Smooth muscle cell (in vitro differentiated cells): ENCODE data around the gene SNN. TPM values are rescaled to one million over a fixed set of nuclear protein-coding genes. Genes with fewer than 3 reads are reported as not detected.

ENCODE experiments used
- DNase-seq: peaks from one replicate; lab custom pipeline; 2025; ENCODE audit not compliant: unreplicated experiment; lab: John Stamatoyannopoulos, UW
- H2AFZ ChIP-seq: fragments of 200-600 bp; sonication (generic); 2 replicates; pipeline ENCODE4 v1.6.0; 2016; ENCODE audit warnings: antibody characterized with exemption, low read depth, mild to moderate bottlenecking
- H3F3A ChIP-seq: fragments of 200-600 bp; sonication (generic); 2 replicates; pipeline ENCODE4 v1.6.0; 2017; ENCODE audit warnings: antibody characterized with exemption, low read depth
- H3K27ac ChIP-seq: fragments of 200-600 bp; sonication (generic); 2 replicates; pipeline ENCODE4 v1.5.1; 2016; ENCODE audit warnings: low read depth, mild to moderate bottlenecking
- H3K27me3 ChIP-seq: fragments of 200-600 bp; sonication (generic); 2 replicates; pipeline ENCODE4 v1.6.1; 2016; ENCODE audit warnings: low read depth, mild to moderate bottlenecking
- H3K36me3 ChIP-seq: fragments of 200-600 bp; sonication (generic); 2 replicates; pipeline ENCODE4 v1.5.1; 2016; ENCODE audit warnings: low read depth
- H3K4me1 ChIP-seq: fragments of 200-600 bp; sonication (generic); 2 replicates; pipeline ENCODE4 v1.5.1; 2016; ENCODE audit warnings: low read depth
- H3K4me2 ChIP-seq: fragments of 200-600 bp; sonication (generic); 2 replicates; pipeline ENCODE4 v1.6.0; 2016; ENCODE audit warnings: mild to moderate bottlenecking
- H3K4me3 ChIP-seq: fragments of 200-600 bp; sonication (generic); 2 replicates; pipeline ENCODE4 v1.5.1; 2016; ENCODE audit warnings: mild to moderate bottlenecking
- H3K79me2 ChIP-seq: fragments of 200-600 bp; sonication (generic); 2 replicates; pipeline ENCODE4 v1.6.0; 2016; ENCODE audit warnings: low read depth, mild to moderate bottlenecking
- H3K9ac ChIP-seq: fragments of 200-600 bp; sonication (generic); 2 replicates; pipeline ENCODE4 v1.6.0; 2016; ENCODE audit warnings: low read depth
- H3K9me3 ChIP-seq: fragments of 200-600 bp; sonication (generic); replicated peaks from 2 replicates; pipeline ENCODE4 v1.5.1; 2016; ENCODE audit warnings: low read depth
- H4K20me1 ChIP-seq: fragments of 200-600 bp; sonication (generic); 2 replicates; pipeline ENCODE4 v1.6.0; 2016; ENCODE audit warnings: low read depth
- CTCF ChIP-seq: fragments of 200-600 bp; sonication (generic); IDR thresholded peaks from 2 replicates; pipeline ENCODE4 v1.5.1; 2017; ENCODE audit warnings: borderline replicate concordance, mild to moderate bottlenecking, antibody characterized with exemption; ENCODE audit not compliant: insufficient read depth, poor library complexity, severe bottlenecking
- WGBS: methylation state at CpG from one replicate; pipeline ENCODE4 v1.1.7; 2016; ENCODE audit warnings: low lambda C conversion rate; 5-methylcytosine and 5-hydroxymethylcytosine counted together
- polyA plus RNA-seq: library from polyadenylated mRNA; unstranded; fragments of >200 nt; fragmentation: Nextera tagmentation; extraction: Ambion mirVana; gene quantifications from 2 replicates; pipeline ENCODE4 v1.2.1, GENCODE V29; 2016
- total RNA-seq: library from RNA; depleted of rRNA; stranded (reverse); fragments of >200 nt; gene quantifications from 2 replicates; pipeline ENCODE4 v1.2.3, GENCODE V29; 2014

The SNN gene
- total and polyA plus RNA-seq, 2 experiments from 2014 or later = 6.4 to 10.9 TPM

GRCh38 chr16:11670171-11671131 lies 2.2 kb downstream of the SNN start:
- no peak overlapping the region for H2AFZ ChIP-seq
- TF ChIP-seq CTCF = no peak
- H3K36me3 ChIP-seq = no peaks in the 10 kb centered on the region
- H3K27ac ChIP-seq = no peak overlapping the region
- DNase-seq = no peak
- no peak overlapping the region for H3K9ac ChIP-seq
- no peaks in the 10 kb centered on the region for H3F3A ChIP-seq
- peaks cover 15% of the 10 kb centered on the region for H3K79me2 ChIP-seq
- 89% methylated on average over 27 of the region's 27 CpGs for WGBS
- H3K27me3 ChIP-seq = no peaks in the 10 kb centered on the region
- no peaks in the 10 kb centered on the region for H3K9me3 ChIP-seq
- H3K4me2 ChIP-seq = peak overlapping the region; percentile 95
- peaks cover 66% of the 10 kb centered on the region for H4K20me1 ChIP-seq
- H3K4me1 ChIP-seq = peaks cover 7% of the 10 kb centered on the region
- H3K4me3 ChIP-seq = no peak overlapping the region

DNA sequence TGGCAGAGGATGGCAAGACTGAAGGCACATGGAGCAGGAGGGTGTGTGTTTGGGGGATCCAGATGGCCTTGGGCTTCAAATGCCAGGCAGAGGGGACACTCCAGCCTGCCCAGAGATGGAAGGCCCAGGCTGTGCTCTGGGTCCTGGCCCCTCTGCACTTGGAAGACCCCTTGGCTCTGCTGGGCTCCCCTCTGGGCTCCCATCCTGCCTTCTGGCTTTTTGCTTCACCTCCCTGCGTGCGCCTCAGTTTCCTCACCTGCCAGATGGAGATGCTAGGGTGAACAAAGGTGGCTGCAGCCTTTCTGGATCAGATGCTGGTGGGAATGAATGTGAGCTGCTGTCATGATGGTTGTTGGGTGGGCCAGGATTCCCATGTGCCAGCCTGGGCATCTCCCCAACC lies 3.0 kb downstream of the SNN start:
- H2AFZ ChIP-seq = no peak overlapping the region
- H3K4me3 ChIP-seq = no peak overlapping the region
- H3K4me2 ChIP-seq = no peak overlapping the region
- DNase-seq = no peak
- H3K4me1 ChIP-seq = peaks cover 6% of the 10 kb centered on the region
- WGBS = 96% methylated on average over 2 of the region's 2 CpGs
- peaks cover 74% of the 10 kb centered on the region for H4K20me1 ChIP-seq
- no peak overlapping the region for H3K27ac ChIP-seq
- no peaks in the 10 kb centered on the region for H3K36me3 ChIP-seq
- H3K27me3 ChIP-seq = no peaks in the 10 kb centered on the region
- no peaks in the 10 kb centered on the region for H3F3A ChIP-seq
- no peak for TF ChIP-seq CTCF
- H3K79me2 ChIP-seq = peaks cover 15% of the 10 kb centered on the region
- H3K9me3 ChIP-seq = no peaks in the 10 kb centered on the region
- no peak overlapping the region for H3K9ac ChIP-seq

DNA sequence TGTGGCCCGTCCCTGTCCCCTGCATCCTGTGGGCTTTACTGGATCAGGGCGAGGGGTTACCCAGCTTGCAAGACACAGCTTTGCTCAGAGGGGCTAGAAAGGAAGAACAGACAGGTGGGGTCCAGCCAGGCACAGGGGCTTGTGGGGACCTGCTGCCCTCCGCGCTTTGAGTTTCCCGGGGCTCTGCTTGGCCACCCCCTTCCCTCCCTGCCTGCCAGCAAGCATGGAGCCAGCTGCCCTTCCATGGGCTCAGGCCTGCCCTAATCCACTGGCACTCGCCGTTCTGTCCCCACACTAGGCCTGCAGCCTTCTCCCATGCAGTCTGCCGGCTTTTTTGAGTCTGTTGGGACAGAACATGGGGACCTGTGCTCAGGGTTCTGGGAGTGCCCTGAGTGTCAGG lies 3.4 kb downstream of the SNN start:
- no peak for TF ChIP-seq CTCF
- no peak overlapping the region for H3K4me2 ChIP-seq
- no peak overlapping the region for H3K9ac ChIP-seq
- H3K4me3 ChIP-seq = no peak overlapping the region
- DNase-seq = no peak
- H3K79me2 ChIP-seq = peaks cover 15% of the 10 kb centered on the region
- peaks cover 6% of the 10 kb centered on the region for H3K4me1 ChIP-seq
- peaks cover 78% of the 10 kb centered on the region for H4K20me1 ChIP-seq
- H3F3A ChIP-seq = no peaks in the 10 kb centered on the region
- H3K27me3 ChIP-seq = no peaks in the 10 kb centered on the region
- H2AFZ ChIP-seq = no peak overlapping the region
- 97% methylated on average over 8 of the region's 8 CpGs for WGBS
- no peaks in the 10 kb centered on the region for H3K9me3 ChIP-seq
- H3K36me3 ChIP-seq = no peaks in the 10 kb centered on the region
- H3K27ac ChIP-seq = no peak overlapping the region
